Neural progenitor cell (in vitro differentiated cells): ENCODE measurements around the gene SETD3.

ENCODE experiments used
- CTCF ChIP-seq: fragments of 200-600 bp; sonication (generic); IDR thresholded peaks from 2 replicates; pipeline ENCODE4 v1.5.1; 2017; ENCODE audit warnings: antibody characterized with exemption, mild to moderate bottlenecking
- EZH2 ChIP-seq: fragments of 200-600 bp; sonication (generic); IDR thresholded peaks from 2 replicates; pipeline ENCODE4 v1.6.1; 2017; ENCODE audit warnings: antibody characterized with exemption, mild to moderate bottlenecking, moderate library complexity

- TF ChIP-seq EZH2, result no peak
- TF ChIP-seq CTCF, result no peak
Measured at GRCh38 chr14:99480917-99481744, 472 bp upstream of the SETD3 start, which contains the start of gene CCNK.
